B cell (primary cell): ENCODE data around the gene FHL1. TPM values are rescaled to one million over a fixed set of nuclear protein-coding genes. Genes with fewer than 3 reads are reported as not detected.

Experiments used
- ATAC-seq: fragments of 200-7000 bp; cut with Tn5 transposase; one replicate; pipeline ENCODE4 v1.10.0; 2021; ENCODE audit warnings: low read depth, mild to moderate bottlenecking, moderate number of reproducible peaks, moderate library complexity
- CTCF ChIA-PET: fragments of 350-600 bp; sonication (Branson Sonifier 250); formaldehyde crosslinking; loops from one replicate; lab custom pipeline; 2021; ENCODE audit warnings: antibody characterized with exemption, inconsistent platforms; lab: Charles Lee
- POLR2A ChIA-PET: fragments of 350-600 bp; sonication (Branson Sonifier 250); formaldehyde crosslinking; loops from one replicate; lab custom pipeline; 2021; ENCODE audit warnings: antibody characterized with exemption; lab: Charles Lee
- DNase-seq: peaks from one replicate; pipeline ENCODE4 v3.0.0; 2013
- H2AFZ ChIP-seq: 2 replicates; pipeline ENCODE4 v1.6.1; 2012; ENCODE audit warnings: mild to moderate bottlenecking, low read depth, low read length; ENCODE audit not compliant: insufficient read depth, poor library complexity, severe bottlenecking
- H3K27ac ChIP-seq, 2 donors: 1 replicate in 1 of 2; 2 replicates in 1 of 2; pipeline ENCODE4 v1.5.1; 2012 to 2013; ENCODE audit warnings: low read length in 2 of 2, mild to moderate bottlenecking in 2 of 2, moderate library complexity in 1 of 2
- H3K27me3 ChIP-seq, 4 experiments: fragments of 200-600 bp in 1 of 4; sonication (generic) in 1 of 4; replicated peaks in 1 of 4; 1 replicate in 2 of 4; 2 replicates in 2 of 4; pipeline versions ENCODE4 v1.6.1 to v1.7.0; 2013 to 2016; ENCODE audit warnings: low read length in 3 of 4, mild to moderate bottlenecking in 2 of 4, mixed read lengths in 1 of 4, moderate library complexity in 1 of 4; ENCODE audit not compliant: insufficient read depth in 4 of 4, control insufficient read depth in 3 of 4; ENCODE audit errors: control extremely low read depth in 1 of 4
- H3K36me3 ChIP-seq, 2 experiments: replicated peaks in 1 of 2; 1 replicate in 1 of 2; 2 replicates in 1 of 2; pipeline versions ENCODE4 v1.6.1 to v1.7.1; 2013; ENCODE audit warnings: low read length in 1 of 2; ENCODE audit not compliant: insufficient read depth in 2 of 2, control insufficient read depth in 1 of 2; ENCODE audit errors: control extremely low read depth in 1 of 2, extremely low read depth in 1 of 2
- H3K4me1 ChIP-seq, 2 donors: fragments of 200-600 bp in 1 of 2; sonication (generic) in 1 of 2; 1 replicate in 1 of 2; 2 replicates in 1 of 2; pipeline versions ENCODE4 v1.5.1 to v1.6.1; 2013 to 2017; ENCODE audit warnings: low read length in 2 of 2; ENCODE audit not compliant: control insufficient read depth in 2 of 2, insufficient read depth in 2 of 2
- H3K4me2 ChIP-seq: replicated peaks from 2 replicates; pipeline ENCODE3; 2012; ENCODE audit warnings: mild to moderate bottlenecking, low read depth, low read length; ENCODE audit not compliant: poor library complexity, severe bottlenecking
- H3K4me3 ChIP-seq, 5 experiments: fragments of 200-600 bp in 1 of 5; sonication (generic) in 1 of 5; 1 replicate in 3 of 5; 2 replicates in 2 of 5; pipeline versions ENCODE4 v1.5.1 to v1.7.0; 2011 to 2016; ENCODE audit warnings: low read length in 4 of 5, mild to moderate bottlenecking in 4 of 5, low read depth in 2 of 5, control low read depth in 1 of 5, moderate library complexity in 1 of 5; ENCODE audit not compliant: insufficient read depth in 1 of 5; ENCODE audit errors: control extremely low read depth in 1 of 5, extremely low read depth in 1 of 5
- H3K79me2 ChIP-seq: fragments of 200-600 bp; sonication (generic); one replicate; pipeline ENCODE4 v1.6.0; 2016; ENCODE audit warnings: low read length; ENCODE audit not compliant: control insufficient read depth, insufficient read depth
- H3K9ac ChIP-seq: fragments of 200-600 bp; sonication (generic); 2 replicates; pipeline ENCODE4 v1.6.1; 2017; ENCODE audit warnings: mild to moderate bottlenecking, low read length, moderate library complexity
- H3K9me3 ChIP-seq, 3 donors: one replicate each; pipeline versions ENCODE4 v1.6.1 to v1.7.1; 2013; ENCODE audit warnings: low read length in 2 of 3; ENCODE audit not compliant: control insufficient read depth in 2 of 3, insufficient read depth in 1 of 3; ENCODE audit errors: control extremely low read depth in 1 of 3
- H4K20me1 ChIP-seq: 2 replicates; pipeline ENCODE4 v1.6.0; 2012; ENCODE audit warnings: mild to moderate bottlenecking, low read length; ENCODE audit not compliant: insufficient read depth, control insufficient read depth, poor library complexity, severe bottlenecking
- H3K27ac Mint-ChIP-seq: one replicate; pipeline ENCODE4 v1.8.0; 2021; ENCODE audit warnings: mixed read lengths
- H3K27me3 Mint-ChIP-seq: one replicate; pipeline ENCODE4 v1.8.0; 2021; ENCODE audit warnings: mixed read lengths
- H3K4me1 Mint-ChIP-seq: one replicate; pipeline ENCODE4 v1.8.0; 2021; ENCODE audit warnings: mixed read lengths
- H3K4me3 Mint-ChIP-seq: one replicate; pipeline ENCODE4 v1.8.0; 2021; ENCODE audit warnings: mixed read lengths
- H3K9me3 Mint-ChIP-seq: one replicate; pipeline ENCODE4 v1.8.0; 2022; ENCODE audit warnings: mixed read lengths; ENCODE audit not compliant: insufficient read depth
- CTCF ChIP-seq: fragments of 200-600 bp; IDR thresholded peaks from one replicate; pipeline ENCODE4 v1.8.0; 2022; ENCODE audit warnings: antibody characterized with exemption, mild to moderate bottlenecking
- EZH2 ChIP-seq: IDR thresholded peaks from 2 replicates; pipeline ENCODE4 v1.6.1; 2012; ENCODE audit warnings: borderline replicate concordance, low read depth, mild to moderate bottlenecking, moderate library complexity, low read length; ENCODE audit not compliant: insufficient read depth, poor library complexity, severe bottlenecking
- WGBS: methylation state at CpG from one replicate; pipeline ENCODE4 v1.1.5; 2013; ENCODE audit warnings: missing lambda C conversion rate; ENCODE audit not compliant: insufficient coverage; 5-methylcytosine and 5-hydroxymethylcytosine counted together
- intact Hi-C: fragments of 100-400 bp; cut with micrococcal nuclease; formaldehyde crosslinking; loops from one replicate; pipeline ENCODE4 v1.10.0; 2022
- polyA plus RNA-seq: library from polyadenylated mRNA; depleted of rRNA; stranded (reverse); fragments of >200 nt; gene quantifications from 2 replicates; pipeline ENCODE4 v1.2.3, GENCODE V29; 2012
- total RNA-seq, 2 donors: library from RNA; stranded (reverse); fragments of 120-200 nt in 1 of 2; gene quantifications; 1 replicate in 1 of 2; 2 replicates in 1 of 2; pipeline versions ENCODE4 v1.2.3 to v1.2.4, GENCODE V29; 2013 to 2022

FHL1 gene
- total and polyA plus RNA-seq, 2 donors (not counting 1 experiment from before 2014, with no cell fraction given): 6.7 to 8.0 TPM

GRCh38 chrX:136215559-136215958 is 68.2 kb downstream of the FHL1 start:
- no peaks in the 10 kb centered on the region for H4K20me1 ChIP-seq
- no peak overlapping the region for H2AFZ ChIP-seq
- no peak overlapping the region for H3K4me3 ChIP-seq
- DNase-seq (no peak), ATAC-seq (no peak)
- no peak overlapping the region for H3K27ac Mint-ChIP-seq
- H3K4me1 ChIP-seq: peaks cover 20 to 25% of the 10 kb centered on the region in 2 donors
- no peaks in the 10 kb centered on the region for H3K27me3 Mint-ChIP-seq
- H3K9me3 Mint-ChIP-seq: no peaks in the 10 kb centered on the region
- no peak overlapping the region for H3K27ac ChIP-seq
- H3K4me3 Mint-ChIP-seq: no peak overlapping the region
- CTCF ChIA-PET: no interaction called here
- no peak overlapping the region for H3K9ac ChIP-seq
- H3K4me2 ChIP-seq: no peak overlapping the region
- POLR2A ChIA-PET: no interaction called here
- peaks cover 20% of the 10 kb centered on the region for H3K4me1 Mint-ChIP-seq
- H3K79me2 ChIP-seq: no peaks in the 10 kb centered on the region
- no peaks in the 10 kb centered on the region for H3K27me3 ChIP-seq
- TF ChIP-seq CTCF (no peak), EZH2 (no peak)
- peaks cover 0 to 13% of the 10 kb centered on the region in 2 experiments for H3K36me3 ChIP-seq
- intact Hi-C loops: loop anchor here (10.0 kb wide), 1 partner anchor 51 kb away; no protein-coding TSS in a partner anchor
- no peaks in the 10 kb centered on the region for H3K9me3 ChIP-seq

GRCh38 chrX:136219893-136220292 is 72.6 kb downstream of the FHL1 start:
- intact Hi-C loops: loop anchor here (10.0 kb wide), 1 partner anchor 55 kb away; no protein-coding TSS in a partner anchor
- POLR2A ChIA-PET: no interaction called here
- Histone ChIP-seq H3K4me1 (no peaks in the 10 kb centered on the region), H3K27ac (no peak overlapping the region), H3K79me2 (no peaks in the 10 kb centered on the region), H2AFZ (no peak overlapping the region), H3K27me3 (no peaks in the 10 kb centered on the region), H4K20me1 (no peaks in the 10 kb centered on the region), H3K4me3 (no peak overlapping the region), H3K9ac (no peak overlapping the region), H3K9me3 (no peaks in the 10 kb centered on the region), H3K4me2 (no peak overlapping the region), H3K36me3 (peaks cover 0 to 37% of the 10 kb centered on the region in 2 experiments)
- H3K27ac Mint-ChIP-seq: no peak overlapping the region
- 100% methylated on average over 3 of the region's 5 CpGs for WGBS
- TF ChIP-seq EZH2: no peak
- TF ChIP-seq CTCF: no peak
- H3K4me3 Mint-ChIP-seq: no peak overlapping the region
- no peaks in the 10 kb centered on the region for H3K27me3 Mint-ChIP-seq
- ATAC-seq (no peak), DNase-seq (no peak)
- no peaks in the 10 kb centered on the region for H3K9me3 Mint-ChIP-seq
- no peaks in the 10 kb centered on the region for H3K4me1 Mint-ChIP-seq
- CTCF ChIA-PET: interaction anchor here (0.6 kb wide), 1 partner anchor 14 kb away, joined by 3 read pairs; no protein-coding TSS in a partner anchor
